ENCODE results near the gene ANP32E. TPM values are rescaled to one million over a fixed set of nuclear protein-coding genes. Genes with fewer than 3 reads are reported as not detected.
"Not testable (repeated sequence)": the region's sequence is repeated elsewhere in the genome, so short reads cannot be mapped to it uniquely, and the experiment has no call there.

The ANP32E gene
- total RNA-seq, 1 donor from 2014 or later, result 52.1 TPM

- TF ChIP-seq CTCF (IDR thresholded peaks at IDR 0.05; ENCODE audit: unreplicated experiment), result no peak
- no peaks in the 10 kb centered on the region for H3K36me3 Mint-ChIP-seq (ENCODE audit: insufficient read depth)
- peak overlapping the region; percentile 97 for H3K27ac Mint-ChIP-seq
- peaks cover 53% of the 10 kb centered on the region for H3K4me1 Mint-ChIP-seq (ENCODE audit: low read depth)
- H3K9me3 Mint-ChIP-seq (ENCODE audit: low read depth), result no peaks in the 10 kb centered on the region
- DNase-seq (ENCODE audit: low spot score, unreplicated experiment), result no peak
- peak overlapping the region; percentile 52 for H3K4me3 Mint-ChIP-seq (ENCODE audit: low read depth)
- no peaks in the 10 kb centered on the region for H3K27me3 Mint-ChIP-seq
Observed at GRCh38 chr1:150256198-150256553, 20.3 kb upstream of the ANP32E start.

GRCh38 chr1:150249936-150250335 lies 14.0 kb upstream of the ANP32E start:
- H3K4me3 Mint-ChIP-seq (ENCODE audit: low read depth), result no peak overlapping the region
- H3K27ac Mint-ChIP-seq, result no peak overlapping the region
- no peaks in the 10 kb centered on the region for H3K4me1 Mint-ChIP-seq (ENCODE audit: low read depth)
- TF ChIP-seq CTCF (IDR thresholded peaks at IDR 0.05; ENCODE audit: unreplicated experiment), result no peak
- DNase-seq (ENCODE audit: low spot score, unreplicated experiment), result no peak
- H3K36me3 Mint-ChIP-seq (ENCODE audit: insufficient read depth), result no peaks in the 10 kb centered on the region
- H3K9me3 Mint-ChIP-seq (ENCODE audit: low read depth), result no peaks in the 10 kb centered on the region
- H3K27me3 Mint-ChIP-seq, result no peaks in the 10 kb centered on the region

- DNase-seq (ENCODE audit: low spot score, unreplicated experiment), result no peak
- Mint-ChIP-seq H3K27me3 (peaks cover 3% of the 10 kb centered on the region), H3K27ac (no peak overlapping the region)
Observed at GRCh38 chr1:150243003-150243402, 7.1 kb upstream of the ANP32E start.

GRCh38 chr1:150237746-150238145 lies 1.8 kb upstream of the ANP32E start:
- Mint-ChIP-seq H3K27ac (no peak overlapping the region), H3K4me1 (ENCODE audit: low read depth) (peaks cover 17% of the 10 kb centered on the region), H3K27me3 (peaks cover 3% of the 10 kb centered on the region), H3K9me3 (ENCODE audit: low read depth) (no peaks in the 10 kb centered on the region), H3K4me3 (ENCODE audit: low read depth) (no peak overlapping the region), H3K36me3 (ENCODE audit: insufficient read depth) (no peaks in the 10 kb centered on the region)
- TF ChIP-seq CTCF (IDR thresholded peaks at IDR 0.05; ENCODE audit: unreplicated experiment), result no peak
- no peak for DNase-seq (ENCODE audit: low spot score, unreplicated experiment)

More at GRCh38 chr1:150243003-150243402, 7.1 kb upstream of the ANP32E start:
- no peaks in the 10 kb centered on the region for H3K4me1 Mint-ChIP-seq (ENCODE audit: low read depth)
- no peaks in the 10 kb centered on the region for H3K36me3 Mint-ChIP-seq (ENCODE audit: insufficient read depth)
- no peak overlapping the region for H3K4me3 Mint-ChIP-seq (ENCODE audit: low read depth)
- no peaks in the 10 kb centered on the region for H3K9me3 Mint-ChIP-seq (ENCODE audit: low read depth)
- no peak for TF ChIP-seq CTCF (IDR thresholded peaks at IDR 0.05; ENCODE audit: unreplicated experiment)

GRCh38 chr1:150237176-150237575 lies 1.3 kb upstream of the ANP32E start:
- H3K36me3 Mint-ChIP-seq (ENCODE audit: insufficient read depth); H3K27me3 Mint-ChIP-seq; DNase-seq (ENCODE audit: low spot score, unreplicated experiment); H3K4me3 Mint-ChIP-seq (ENCODE audit: low read depth); H3K27ac Mint-ChIP-seq; H3K9me3 Mint-ChIP-seq (ENCODE audit: low read depth): not testable (repeated sequence)
- H3K4me1 Mint-ChIP-seq (ENCODE audit: low read depth), result peaks cover 19% of the 10 kb centered on the region

- Mint-ChIP-seq H3K9me3 (ENCODE audit: low read depth) (no peaks in the 10 kb centered on the region), H3K4me1 (ENCODE audit: low read depth) (peaks cover 19% of the 10 kb centered on the region), H3K36me3 (ENCODE audit: insufficient read depth) (no peaks in the 10 kb centered on the region), H3K27ac (no peak overlapping the region), H3K4me3 (ENCODE audit: low read depth) (no peak overlapping the region), H3K27me3 (peaks cover 3% of the 10 kb centered on the region)
- no peak for DNase-seq (ENCODE audit: low spot score, unreplicated experiment)
- TF ChIP-seq CTCF (IDR thresholded peaks at IDR 0.05; ENCODE audit: unreplicated experiment), result peak; percentile 9
Observed at GRCh38 chr1:150236614-150237100, 745 bp upstream of the ANP32E start.

Measured in progenitor cell of endocrine pancreas (in vitro differentiated cells).